GM12878 (cell line): Measurements from ENCODE around the gene PPP1R13L. TPM values are rescaled to one million over a fixed set of nuclear protein-coding genes. Genes with fewer than 3 reads are reported as not detected.

ENCODE experiments used
- ATAC-seq: fragments of 200-7000 bp; cut with Tn5 transposase; 3 replicates; pipeline ENCODE4 v1.9.1; 2020; ENCODE audit warnings: mild to moderate bottlenecking, moderate library complexity
- BruUV-seq: library from RNA; stranded (reverse); fragments of 400-500 nt; replicated peaks from 2 replicates; lab custom pipeline; 2021; lab: Mats Ljungman, UMichigan
- CTCF ChIA-PET: fragments of 300-600 bp; sonication (Branson Sonifier 250); formaldehyde crosslinking; extraction: SDS; loops from one replicate; lab custom pipeline; 2021; ENCODE audit warnings: inconsistent platforms; lab: Yijun Ruan, JAX
- POLR2A ChIA-PET: fragments of 350-600 bp; formaldehyde crosslinking; extraction: SDS; loops from one replicate; lab custom pipeline; 2021; ENCODE audit warnings: inconsistent platforms; lab: Charles Lee
- RAD21 ChIA-PET: fragments of 300-600 bp; sonication (Branson Sonifier 250); formaldehyde crosslinking; loops from one replicate; lab custom pipeline; 2023; ENCODE audit warnings: antibody characterized with exemption; ENCODE audit not compliant: unreplicated experiment; lab: Charles Lee
- SMC1A ChIA-PET: fragments of 300-600 bp; sonication (Branson Sonifier 250); formaldehyde crosslinking; loops from one replicate; lab custom pipeline; 2023; ENCODE audit not compliant: unreplicated experiment, uncharacterized antibody; lab: Charles Lee
- DNase-seq: peaks from one replicate; pipeline ENCODE4 v3.0.0-alpha.2; 2011; ENCODE audit warnings: low read depth, low spot score
- FAIRE-seq: peaks from 3 replicates; lab custom pipeline; 2011; peaks lifted over from hg19 to GRCh38; lab: Jason Lieb, UNC
- H2AFZ ChIP-seq: 2 replicates; pipeline ENCODE4 v1.6.0; 2011; ENCODE audit warnings: low read depth, low read length, control low read depth; ENCODE audit not compliant: control insufficient read depth
- H3K27ac ChIP-seq: 2 replicates; pipeline ENCODE4 v1.5.1; 2011; ENCODE audit warnings: control low read depth; ENCODE audit not compliant: control insufficient read depth, insufficient read depth
- H3K27me3 ChIP-seq, 2 experiments: replicated peaks in 1 of 2; 2 replicates each; pipeline versions ENCODE4 v1.6.0 to v1.6.1; 2011; ENCODE audit warnings: low read length in 1 of 2; ENCODE audit not compliant: control insufficient read depth in 2 of 2, insufficient read depth in 2 of 2
- H3K36me3 ChIP-seq, 2 experiments: 2 replicates each; pipeline ENCODE4 v1.5.1; 2011; ENCODE audit warnings: low read length in 1 of 2; ENCODE audit not compliant: control insufficient read depth in 2 of 2, insufficient read depth in 2 of 2
- H3K4me1 ChIP-seq: 2 replicates; pipeline ENCODE4 v1.6.1; 2011; ENCODE audit warnings: mild to moderate bottlenecking, low read length, moderate library complexity, mixed read lengths; ENCODE audit not compliant: control insufficient read depth, insufficient read depth
- H3K4me2 ChIP-seq: 2 replicates; pipeline ENCODE4 v1.6.0; 2011; ENCODE audit warnings: control low read depth; ENCODE audit not compliant: control insufficient read depth, insufficient read depth
- H3K4me3 ChIP-seq: fragments of 200-600 bp; sonication (generic); 2 replicates; pipeline ENCODE4 v1.5.1; 2016
- H3K79me2 ChIP-seq: 2 replicates; pipeline ENCODE4 v1.6.0; 2011; ENCODE audit warnings: low read length; ENCODE audit not compliant: control insufficient read depth, insufficient read depth
- H3K9ac ChIP-seq: 2 replicates; pipeline ENCODE4 v1.8.0; 2011; ENCODE audit warnings: low read length, control low read depth, mixed read lengths; ENCODE audit not compliant: control insufficient read depth, insufficient read depth
- H3K9me3 ChIP-seq: replicated peaks from 3 replicates; pipeline ENCODE4 v1.5.1; 2011; ENCODE audit warnings: mild to moderate bottlenecking, low read length; ENCODE audit not compliant: control insufficient read depth, insufficient read depth
- H4K20me1 ChIP-seq: 2 replicates; pipeline ENCODE4 v1.6.0; 2011; ENCODE audit not compliant: control insufficient read depth, insufficient read depth
- ASH2L ChIP-seq: fragments of 300-600, 200-600 bp; sonication (generic); IDR thresholded peaks from 2 replicates; pipeline ENCODE4 v1.6.1; 2017; ENCODE audit warnings: low read depth, mild to moderate bottlenecking, borderline replicate concordance
- BCL3 ChIP-seq: IDR thresholded peaks from 2 replicates; pipeline ENCODE4 v1.6.1; 2011; ENCODE audit warnings: borderline replicate concordance, low read depth, mild to moderate bottlenecking, moderate library complexity, low read length; ENCODE audit not compliant: insufficient read depth, poor library complexity, severe bottlenecking
- BMI1 ChIP-seq: fragments of 450-650 bp; IDR thresholded peaks from 2 replicates; pipeline ENCODE4 v1.6.1; 2016; ENCODE audit warnings: mild to moderate bottlenecking, moderate library complexity, borderline replicate concordance
- JUND ChIP-seq: IDR thresholded peaks from 2 replicates; pipeline ENCODE4 v1.6.1; 2012; ENCODE audit warnings: low read depth, mild to moderate bottlenecking, low read length, improper control_type of control experiment, moderate library complexity
- POLR2A ChIP-seq: IDR thresholded peaks from 2 replicates; pipeline ENCODE4 v1.6.1; 2011; ENCODE audit warnings: low read depth, mild to moderate bottlenecking, low read length
- ZZZ3 ChIP-seq: IDR thresholded peaks from 2 replicates; pipeline ENCODE4 v1.6.1; 2011; ENCODE audit warnings: low read depth; ENCODE audit not compliant: control insufficient read depth, insufficient read length
- WGBS: methylation state at CpG from one replicate; pipeline ENCODE4 v1.1.6; 2016; ENCODE audit warnings: low lambda C conversion rate; ENCODE audit not compliant: insufficient replicate concordance, insufficient coverage; ENCODE audit errors: missing lambda C conversion rate; 5-methylcytosine and 5-hydroxymethylcytosine counted together
- in situ Hi-C: fragments of 300-500 bp; cut with MboI; formaldehyde crosslinking; loops from 9 replicates; pipeline ENCODE4 v1.14.3; 2018; ENCODE audit warnings: mixed read lengths
- intact Hi-C: fragments of 100-400 bp; cut with micrococcal nuclease; formaldehyde crosslinking; loops from one replicate; pipeline ENCODE4 v1.14.2; 2022; ENCODE audit not compliant: unreplicated experiment
- polyA plus RNA-seq, 11 experiments: library from polyadenylated mRNA; depleted of rRNA in 4 of 11; unstranded in 6 of 11; stranded (reverse) in 5 of 11; fragments of >200 nt; fragmentation: Nextera tagmentation in 4 of 11; fragmentation: Illumina TruSeq in 1 of 11; extraction: Ambion mirVana in 4 of 11; extraction: Trizol in 1 of 11; gene quantifications; 1 replicate in 1 of 11; 2 replicates in 10 of 11; pipeline versions ENCODE4 v1.2.1 to v1.2.3, GENCODE V29; 2011 to 2016; ENCODE audit warnings: inconsistent platforms in 2 of 11, missing spikeins in 2 of 11, low read depth in 1 of 11
- total RNA-seq, 4 experiments: library from RNA; depleted of rRNA in 3 of 4; stranded (reverse); fragments of >200 nt in 3 of 4; fragmentation: Illumina TruSeq in 1 of 4; extraction: Trizol in 1 of 4; gene quantifications; 2 replicates each; pipeline versions ENCODE4 v1.2.1 to v1.2.3, GENCODE V29; 2013 to 2021

Gene PPP1R13L
- total and polyA plus RNA-seq, 10 of the 15 experiments (the other 5 are each of a cell fraction or from before 2014, with no cell fraction given), result 0.40 to 10.0 (median 2.5) TPM

GRCh38 chr19:45362291-45362690 is 42.6 kb downstream of the PPP1R13L start:
- in situ Hi-C loops (no loop called here), intact Hi-C loops (no loop called here)
- SMC1A ChIA-PET, result no interaction called here
- Histone ChIP-seq H3K4me1 (no peaks in the 10 kb centered on the region), H3K79me2 (no peaks in the 10 kb centered on the region), H3K27me3 (no peaks in the 10 kb centered on the region), H3K9ac (no peak overlapping the region), H3K4me2 (no peak overlapping the region), H3K36me3 (peaks cover 0 to 5% of the 10 kb centered on the region in 2 experiments; a peak in 2 of 4 replicates), H3K9me3 (no peaks in the 10 kb centered on the region), H4K20me1 (no peaks in the 10 kb centered on the region), H2AFZ (no peak overlapping the region), H3K27ac (no peak overlapping the region), H3K4me3 (no peak overlapping the region)
- ATAC-seq (no peak), FAIRE-seq (no peak), DNase-seq (no peak)
- RAD21 ChIA-PET, result no interaction called here
- WGBS, result 90% methylated on average over 16 of the region's 16 CpGs
- POLR2A ChIA-PET, result no interaction called here
- TF ChIP-seq ASH2L (no peak), POLR2A (peak; percentile 17; the same call in 1 of the 2 replicates)
- BruUV-seq, result no TSS peak
- CTCF ChIA-PET, result no interaction called here

- RAD21 ChIA-PET, result no interaction called here
- intact Hi-C loops, result no loop called here
- H3K9ac ChIP-seq, result no peak overlapping the region
- no peaks in the 10 kb centered on the region for H3K79me2 ChIP-seq
- no peak for DNase-seq
- CTCF ChIA-PET, result no interaction called here
- POLR2A ChIA-PET, result interaction anchor here (0.6 kb wide), 1 partner anchor 14 kb away, joined by 3 read pairs; no protein-coding TSS in a partner anchor
- no peak for FAIRE-seq
- no peaks in the 10 kb centered on the region for H4K20me1 ChIP-seq
- SMC1A ChIA-PET, result no interaction called here
- peaks cover 0 to 5% of the 10 kb centered on the region in 2 experiments; a peak in 2 of 4 replicates for H3K36me3 ChIP-seq
- no peak overlapping the region for H3K4me2 ChIP-seq
- no peaks in the 10 kb centered on the region for H3K27me3 ChIP-seq
- ATAC-seq, result no peak
- no peak overlapping the region for H3K4me3 ChIP-seq
- no peaks in the 10 kb centered on the region for H3K9me3 ChIP-seq
- no peaks in the 10 kb centered on the region for H3K4me1 ChIP-seq
- no TSS peak for BruUV-seq
- TF ChIP-seq BCL3 (peak; percentile 63), JUND (no peak), BMI1 (no peak), ZZZ3 (no peak)
- in situ Hi-C loops, result no loop called here
- H3K27ac ChIP-seq, result no peak overlapping the region
- H2AFZ ChIP-seq, result no peak overlapping the region
- WGBS, result 88% methylated on average over 14 of the region's 14 CpGs
These were observed 43.3 kb downstream of the PPP1R13L start for GRCh38 chr19:45361608-45362007.
